Left renal cortex interstitium (tissue), 4 donors: ENCODE data around the gene MYRIP. TPM values are rescaled to one million over a fixed set of nuclear protein-coding genes. Genes with fewer than 3 reads are reported as not detected.

Source experiments
- DNase-seq, 4 donors: peaks; one replicate each; pipeline ENCODE4 v3.0.0-alpha.2; 2013; ENCODE audit warnings: low read depth in 4 of 4, low spot score in 2 of 4, missing footprints in 1 of 4
- polyA plus RNA-seq, 4 donors: library from polyadenylated mRNA; unstranded; fragments of 120-200 nt; gene quantifications; one replicate each; pipeline ENCODE4 v1.2.1, GENCODE V29; 2013; ENCODE audit not compliant: insufficient read length in 4 of 4

MYRIP gene
- polyA plus RNA-seq, 4 donors = 1.9 to 2.4 (median 1.9) TPM

- no peak for DNase-seq
Measured at GRCh38 chr3:40307176-40307575, 497.8 kb downstream of the MYRIP start.

- DNase-seq = no peak
Measured at GRCh38 chr3:40308725-40309417, 499.5 kb downstream of the MYRIP start.

GRCh38 chr3:40309418-40309924 lies 500.1 kb downstream of the MYRIP start, which contains the start of gene EIF1B:
EIF1B (plus strand) TSS chr3:40309707; CDS start chr3:40309942, 235 bp downstream.
- DNase-seq = peak; percentile 89 to 98 (median 96)
